HepG2 (cell line): ENCODE measurements around the gene PTPMT1. TPM values are rescaled to one million over a fixed set of nuclear protein-coding genes. Genes with fewer than 3 reads are reported as not detected.

Experiments
- NCOA5 ChIP-seq: sonication (generic); formaldehyde crosslinking; IDR thresholded peaks from 2 replicates; pipeline ENCODE4 v1.4.0; 2020; ENCODE audit warnings: missing genetic modification reagents
- NFE2 ChIP-seq: sonication (generic); formaldehyde crosslinking; IDR thresholded peaks from 2 replicates; pipeline ENCODE4 v1.4.0; 2020; ENCODE audit warnings: missing genetic modification reagents
- RERE ChIP-seq: IDR thresholded peaks from 2 replicates; pipeline ENCODE4 v1.6.1; 2016; ENCODE audit warnings: low read depth, missing genetic modification reagents, missing compliant biosample characterization
- SKI ChIP-seq: fragments of 450-650 bp; IDR thresholded peaks from one replicate; pipeline ENCODE4 v1.6.1; 2018; ENCODE audit warnings: mild to moderate bottlenecking; ENCODE audit not compliant: partially characterized antibody
- SNAPC2 ChIP-seq: sonication (generic); formaldehyde crosslinking; IDR thresholded peaks from 2 replicates; pipeline ENCODE4 v1.8.1; 2022; ENCODE audit warnings: mild to moderate bottlenecking, missing genetic modification reagents
- THRA ChIP-seq: sonication (generic); formaldehyde crosslinking; IDR thresholded peaks from 2 replicates; pipeline ENCODE4 v1.4.0; 2020; ENCODE audit warnings: missing genetic modification reagents, borderline replicate concordance
- TP53 ChIP-seq: sonication (generic); formaldehyde crosslinking; conservative IDR thresholded peaks from 2 replicates; pipeline ENCODE4 v1.4.0; 2020; ENCODE audit warnings: missing genetic modification reagents
- U2AF2 ChIP-seq: fragments of 200-400 bp; formaldehyde crosslinking; IDR thresholded peaks from 2 replicates; pipeline ENCODE4 v1.6.1; 2017; ENCODE audit warnings: low read depth, mild to moderate bottlenecking, low read length
- ZBTB26 ChIP-seq: IDR thresholded peaks from 2 replicates; pipeline ENCODE4 v1.6.1; 2016; ENCODE audit warnings: missing compliant biosample characterization, missing genetic modification reagents, borderline replicate concordance
- ZNF30 ChIP-seq: sonication (generic); formaldehyde crosslinking; IDR thresholded peaks from 2 replicates; pipeline ENCODE4 v1.5.0; 2020; ENCODE audit warnings: mild to moderate bottlenecking, missing genetic modification reagents
- ZNF674 ChIP-seq: sonication (generic); formaldehyde crosslinking; IDR thresholded peaks from 2 replicates; pipeline ENCODE4 v1.5.0; 2020; ENCODE audit warnings: low read depth, mild to moderate bottlenecking, missing genetic modification reagents
- ZNF687 ChIP-seq: sonication (generic); formaldehyde crosslinking; IDR thresholded peaks from 2 replicates; pipeline ENCODE4 v1.5.1; 2020; ENCODE audit warnings: mild to moderate bottlenecking, missing genetic modification reagents, moderate library complexity
- polyA plus RNA-seq, 8 experiments: library from polyadenylated mRNA; depleted of rRNA in 3 of 8; stranded (reverse) in 7 of 8; unstranded in 1 of 8; fragments of >200 nt; fragmentation: Illumina TruSeq in 4 of 8; extraction: Trizol in 4 of 8; gene quantifications; 2 replicates each; pipeline versions ENCODE4 v1.2.1 to v1.2.3, GENCODE V29; 2011 to 2016; ENCODE audit warnings: low read depth in 4 of 8, missing spikeins in 1 of 8, mixed read lengths in 1 of 8; ENCODE audit not compliant: insufficient read depth in 1 of 8
- total RNA-seq, 5 experiments: library from RNA; depleted of rRNA; stranded (reverse); fragments of >200 nt; fragmentation: Illumina TruSeq; extraction: Trizol; gene quantifications; 2 replicates each; pipeline ENCODE4 v1.2.3, GENCODE V29; 2016; ENCODE audit warnings: low read depth in 1 of 5
- TF ChIP-seq, protein P1 (sequence below): sonication (generic); formaldehyde crosslinking; IDR thresholded peaks from 2 replicates; pipeline ENCODE4 v1.4.0; 2020; ENCODE audit warnings: mild to moderate bottlenecking, low read depth, missing genetic modification reagents

The PTPMT1 gene
- total and polyA plus RNA-seq, 2 of the 13 experiments (the other 11 are each of a cell fraction or from before 2014, with no cell fraction given), result 55.6 to 129 TPM

DNA sequence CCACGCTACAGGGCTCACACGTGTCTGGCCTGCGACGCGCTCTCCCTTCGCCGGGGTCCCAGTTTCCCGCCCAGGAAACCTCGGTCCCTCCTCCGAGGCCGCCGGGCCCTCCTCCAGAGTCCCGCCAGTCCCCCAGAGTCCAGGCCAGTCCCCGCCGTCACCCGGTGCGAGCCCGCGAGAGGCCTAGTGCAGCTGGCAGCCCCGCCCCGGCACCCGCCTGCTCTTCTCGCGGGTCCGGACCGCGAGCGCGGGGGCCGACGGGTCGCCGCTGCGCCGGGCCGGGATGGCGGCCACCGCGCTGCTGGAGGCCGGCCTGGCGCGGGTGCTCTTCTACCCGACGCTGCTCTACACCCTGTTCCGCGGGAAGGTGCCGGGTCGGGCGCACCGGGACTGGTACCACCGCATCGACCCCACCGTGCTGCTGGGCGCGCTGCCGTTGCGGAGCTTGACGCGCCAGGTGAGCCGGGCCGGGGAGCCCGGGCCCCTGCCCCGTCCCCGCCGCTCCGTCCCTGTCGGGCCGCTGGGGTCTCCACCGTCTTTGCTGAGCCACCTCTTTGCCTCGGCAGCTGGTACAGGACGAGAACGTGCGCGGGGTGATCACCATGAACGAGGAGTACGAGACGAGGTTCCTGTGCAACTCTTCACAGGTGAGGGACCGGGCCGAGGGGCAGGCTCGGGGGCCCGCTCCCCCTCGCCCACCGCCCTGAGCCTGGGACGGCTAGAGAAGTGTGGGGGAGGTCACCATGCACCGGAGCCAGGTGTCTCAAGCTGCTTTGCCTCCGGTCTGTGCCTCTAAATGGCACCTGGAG is at the start of gene PTPMT1 (continued):
- TF ChIP-seq ZNF687 (peak; percentile 93), ZBTB26 (CRISPR knock-in tag) (no peak), SKI (peak; percentile 34), ZNF30 (peak; percentile 83), RERE (CRISPR knock-in tag) (no peak), SNAPC2 (CRISPR knock-in tag) (0 out of 2 replicates have a peak, but pooled peaks have one; percentile 55), TP53 (CRISPR knock-in tag) (no peak), U2AF2 (no peak), NFE2 (CRISPR knock-in tag) (no peak), ZNF674 (CRISPR knock-in tag) (0 out of 2 replicates have a peak, but pooled peaks have one; percentile 81), THRA (CRISPR knock-in tag) (peak; percentile 80), NCOA5 (CRISPR knock-in tag) (no peak)
- TF ChIP-seq, protein P1, sequence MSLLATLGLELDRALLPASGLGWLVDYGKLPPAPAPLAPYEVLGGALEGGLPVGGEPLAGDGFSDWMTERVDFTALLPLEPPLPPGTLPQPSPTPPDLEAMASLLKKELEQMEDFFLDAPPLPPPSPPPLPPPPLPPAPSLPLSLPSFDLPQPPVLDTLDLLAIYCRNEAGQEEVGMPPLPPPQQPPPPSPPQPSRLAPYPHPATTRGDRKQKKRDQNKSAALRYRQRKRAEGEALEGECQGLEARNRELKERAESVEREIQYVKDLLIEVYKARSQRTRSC (CRISPR knock-in tag), result 0 out of 2 replicates have a peak, but pooled peaks have one; percentile 42
